ENCODE measurements around the gene SPATA20. TPM values are rescaled to one million over a fixed set of nuclear protein-coding genes. Genes with fewer than 3 reads are reported as not detected.

The SPATA20 gene
- total RNA-seq, 1 donor from 2014 or later, result 31.0 TPM

- Mint-ChIP-seq H3K4me3 (ENCODE audit: low read depth) (no peak overlapping the region), H3K27me3 (ENCODE audit: low read depth) (peaks cover 17% of the 10 kb centered on the region), H3K4me1 (ENCODE audit: low read depth) (peaks cover 1% of the 10 kb centered on the region), H3K9me3 (no peaks in the 10 kb centered on the region), H3K36me3 (ENCODE audit: low read depth) (no peaks in the 10 kb centered on the region), H3K27ac (no peak overlapping the region)
- intact Hi-C loops (cut with micrococcal nuclease), result no loop called here
- no peak for DNase-seq (ENCODE audit: low spot score)
Measured at GRCh38 chr17:50527155-50527762, 19.7 kb upstream of the SPATA20 start.

GRCh38 chr17:50527949-50528474, 19.0 kb upstream of the SPATA20 start:
- no peak for DNase-seq (ENCODE audit: low spot score)
- Mint-ChIP-seq H3K4me1 (ENCODE audit: low read depth) (peaks cover 1% of the 10 kb centered on the region), H3K9me3 (no peaks in the 10 kb centered on the region), H3K27ac (no peak overlapping the region), H3K27me3 (ENCODE audit: low read depth) (peaks cover 22% of the 10 kb centered on the region), H3K36me3 (ENCODE audit: low read depth) (no peaks in the 10 kb centered on the region), H3K4me3 (ENCODE audit: low read depth) (no peak overlapping the region)
- intact Hi-C loops (cut with micrococcal nuclease), result no loop called here

DNA sequence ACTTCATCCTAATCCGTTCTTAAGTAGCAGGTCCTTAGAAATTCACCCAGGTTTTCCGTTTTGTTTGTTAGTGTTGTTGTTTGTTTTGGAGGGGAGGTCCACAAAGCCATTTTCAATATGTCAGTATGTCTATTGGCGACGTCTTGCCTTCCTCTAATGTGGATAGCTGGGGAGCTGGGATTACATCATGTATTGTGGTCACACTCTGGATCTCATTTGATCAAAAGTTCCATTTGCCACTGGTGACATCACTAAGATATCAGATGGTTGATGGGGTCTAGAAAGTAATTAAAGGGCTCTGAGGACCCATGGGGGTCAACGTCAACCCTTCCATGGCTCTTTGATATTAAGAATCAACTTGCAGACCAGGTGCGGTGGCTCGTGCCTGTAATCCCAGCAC, 17.1 kb upstream of the SPATA20 start:
- H3K27me3 Mint-ChIP-seq (ENCODE audit: low read depth), result peaks cover 38% of the 10 kb centered on the region
- no peak overlapping the region for H3K4me3 Mint-ChIP-seq (ENCODE audit: low read depth)

DNA sequence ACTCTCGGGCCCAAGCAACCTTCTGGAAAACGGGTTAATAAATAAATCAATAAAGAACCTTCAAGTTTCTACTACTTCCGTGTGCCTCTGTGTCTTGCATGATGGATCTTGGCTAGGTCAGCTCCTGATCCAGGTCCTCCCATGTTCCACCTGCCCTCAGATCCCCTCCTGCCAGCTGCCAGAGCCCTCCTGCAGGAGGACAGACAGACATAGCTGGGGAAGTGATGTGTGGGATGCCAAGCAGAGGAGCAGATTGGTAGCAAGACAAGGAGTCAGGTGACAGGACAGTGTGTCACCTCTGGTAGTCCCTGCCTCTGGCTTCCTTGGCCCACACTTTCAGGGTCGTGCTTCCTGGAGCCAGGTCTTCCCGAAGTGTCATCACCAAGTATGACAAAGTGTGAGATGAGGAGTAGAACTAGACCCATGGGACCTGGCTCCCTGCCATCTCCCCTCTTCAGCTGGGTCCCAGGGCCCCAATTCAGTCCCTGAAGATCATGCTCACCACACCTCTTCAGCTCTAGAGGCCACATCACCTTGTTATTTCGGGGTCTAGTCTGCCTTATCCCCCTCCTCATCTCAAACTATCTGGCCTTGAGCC, 15.4 kb upstream of the SPATA20 start:
- H3K9me3 Mint-ChIP-seq, result no peaks in the 10 kb centered on the region
- no peak for DNase-seq (ENCODE audit: low spot score)
- H3K27me3 Mint-ChIP-seq (ENCODE audit: low read depth), result peaks cover 46% of the 10 kb centered on the region
- no peak overlapping the region for H3K27ac Mint-ChIP-seq
- H3K4me3 Mint-ChIP-seq (ENCODE audit: low read depth), result no peak overlapping the region
- intact Hi-C loops (cut with micrococcal nuclease), result no loop called here
- H3K36me3 Mint-ChIP-seq (ENCODE audit: low read depth), result no peaks in the 10 kb centered on the region
- H3K4me1 Mint-ChIP-seq (ENCODE audit: low read depth), result peaks cover 12% of the 10 kb centered on the region

More for the DNA sequence above, 17.1 kb upstream of the SPATA20 start:
- H3K36me3 Mint-ChIP-seq (ENCODE audit: low read depth), result no peaks in the 10 kb centered on the region
- intact Hi-C loops (cut with micrococcal nuclease), result no loop called here
- peaks cover 12% of the 10 kb centered on the region for H3K4me1 Mint-ChIP-seq (ENCODE audit: low read depth)
- no peak for DNase-seq (ENCODE audit: low spot score)
- no peak overlapping the region for H3K27ac Mint-ChIP-seq
- no peaks in the 10 kb centered on the region for H3K9me3 Mint-ChIP-seq

DNA sequence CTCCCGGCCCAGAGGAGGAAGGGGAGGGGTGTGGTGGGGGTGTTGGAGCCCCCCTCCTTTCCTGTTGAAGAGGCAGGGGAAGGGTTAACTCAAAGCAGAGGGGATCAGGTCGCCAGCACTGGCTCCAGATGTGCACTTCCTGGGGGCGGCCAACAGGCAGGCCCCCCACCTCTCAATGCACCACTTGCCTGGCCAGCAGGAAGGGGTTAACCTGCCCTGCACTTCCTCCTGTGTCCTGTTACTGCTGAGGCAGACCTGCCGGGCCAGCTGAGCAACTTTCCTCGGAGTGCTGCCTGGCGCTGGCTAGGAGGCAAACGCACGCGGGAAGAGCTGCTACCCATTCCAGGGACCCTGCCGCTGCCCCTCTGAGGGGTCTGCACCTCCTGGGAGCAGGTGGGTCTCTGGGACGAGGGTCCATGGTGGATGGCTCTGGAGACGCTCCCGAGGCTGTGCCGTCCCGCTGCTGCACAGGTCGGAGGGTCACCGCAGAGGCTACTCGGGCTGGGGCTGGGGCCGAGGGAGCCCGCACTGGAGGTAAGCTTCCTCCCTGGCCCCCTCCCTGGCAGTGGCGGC, 14.4 kb upstream of the SPATA20 start, which contains the start of gene EPN3:
Gene EPN3, plus strand, starts transcription at position 284 of the 573 bp plus-strand sequence. CDS start 3,822 bp downstream, outside the sequence.
- Mint-ChIP-seq H3K27ac (no peak within 1 kb of the TSS), H3K27me3 (ENCODE audit: low read depth) (peaks cover 46% of the 10 kb centered on the region), H3K4me3 (ENCODE audit: low read depth) (no peak within 1 kb of the TSS), H3K4me1 (ENCODE audit: low read depth) (peaks cover 12% of the 10 kb centered on the region), H3K36me3 (ENCODE audit: low read depth) (no peaks in the 10 kb centered on the region), H3K9me3 (no peaks in the 10 kb centered on the region)
- DNase-seq (ENCODE audit: low spot score), result no peak
- intact Hi-C loops (cut with micrococcal nuclease), result no loop called here

DNA sequence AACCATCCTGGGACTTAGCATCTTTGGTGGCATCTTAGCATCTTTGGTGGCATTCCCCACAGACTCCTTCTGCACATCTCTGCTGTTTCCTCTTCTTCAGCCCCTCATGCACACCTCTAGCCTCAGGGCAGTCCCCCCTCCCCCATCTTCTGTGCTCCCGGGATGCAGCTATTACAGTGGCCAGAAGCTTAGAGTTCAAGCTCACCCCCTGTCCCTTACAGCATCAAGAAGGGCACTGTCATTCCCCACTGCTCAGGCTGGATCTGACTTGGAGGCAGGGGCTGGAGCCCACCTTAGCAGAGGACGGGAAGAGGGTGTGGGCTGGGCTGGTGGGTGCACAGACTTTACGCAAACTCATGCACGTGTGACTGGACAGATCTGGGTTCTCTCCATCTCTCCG, 13.8 kb upstream of the SPATA20 start:
- H3K4me1 Mint-ChIP-seq (ENCODE audit: low read depth), result peaks cover 12% of the 10 kb centered on the region
- no peak overlapping the region for H3K4me3 Mint-ChIP-seq (ENCODE audit: low read depth)
- H3K9me3 Mint-ChIP-seq, result no peaks in the 10 kb centered on the region
- no peak overlapping the region for H3K27ac Mint-ChIP-seq
- peaks cover 46% of the 10 kb centered on the region for H3K27me3 Mint-ChIP-seq (ENCODE audit: low read depth)
- intact Hi-C loops (cut with micrococcal nuclease), result no loop called here
- no peak for DNase-seq (ENCODE audit: low spot score)
- H3K36me3 Mint-ChIP-seq (ENCODE audit: low read depth), result no peaks in the 10 kb centered on the region

DNA sequence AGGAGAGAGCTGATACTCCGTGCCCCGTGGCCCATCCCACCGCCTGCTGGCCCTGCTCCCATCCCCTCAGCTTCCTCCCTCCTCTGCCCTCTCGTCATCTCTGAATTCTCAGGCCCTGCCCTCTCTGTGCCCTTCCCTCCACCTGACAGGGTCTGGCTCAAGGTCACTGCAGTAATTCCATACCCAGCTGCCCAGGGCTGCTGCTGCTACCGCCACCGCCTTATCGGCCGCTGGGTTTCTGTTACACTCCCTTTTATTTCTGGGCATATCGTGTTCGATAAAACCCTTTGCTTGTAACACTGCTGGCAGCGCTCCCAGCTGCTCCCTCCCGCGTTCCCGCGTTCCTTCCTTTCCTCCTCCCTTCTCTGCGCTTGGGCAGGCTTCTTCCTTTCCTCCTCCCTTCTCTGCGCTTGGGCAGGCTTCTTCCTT, 13.2 kb upstream of the SPATA20 start:
- peaks cover 12% of the 10 kb centered on the region for H3K4me1 Mint-ChIP-seq (ENCODE audit: low read depth)
- H3K4me3 Mint-ChIP-seq (ENCODE audit: low read depth), result no peak overlapping the region
- no peak for DNase-seq (ENCODE audit: low spot score)
- H3K27ac Mint-ChIP-seq, result no peak overlapping the region
- intact Hi-C loops (cut with micrococcal nuclease), result no loop called here
- H3K9me3 Mint-ChIP-seq, result no peaks in the 10 kb centered on the region
- peaks cover 46% of the 10 kb centered on the region for H3K27me3 Mint-ChIP-seq (ENCODE audit: low read depth)
- no peaks in the 10 kb centered on the region for H3K36me3 Mint-ChIP-seq (ENCODE audit: low read depth)

DNA sequence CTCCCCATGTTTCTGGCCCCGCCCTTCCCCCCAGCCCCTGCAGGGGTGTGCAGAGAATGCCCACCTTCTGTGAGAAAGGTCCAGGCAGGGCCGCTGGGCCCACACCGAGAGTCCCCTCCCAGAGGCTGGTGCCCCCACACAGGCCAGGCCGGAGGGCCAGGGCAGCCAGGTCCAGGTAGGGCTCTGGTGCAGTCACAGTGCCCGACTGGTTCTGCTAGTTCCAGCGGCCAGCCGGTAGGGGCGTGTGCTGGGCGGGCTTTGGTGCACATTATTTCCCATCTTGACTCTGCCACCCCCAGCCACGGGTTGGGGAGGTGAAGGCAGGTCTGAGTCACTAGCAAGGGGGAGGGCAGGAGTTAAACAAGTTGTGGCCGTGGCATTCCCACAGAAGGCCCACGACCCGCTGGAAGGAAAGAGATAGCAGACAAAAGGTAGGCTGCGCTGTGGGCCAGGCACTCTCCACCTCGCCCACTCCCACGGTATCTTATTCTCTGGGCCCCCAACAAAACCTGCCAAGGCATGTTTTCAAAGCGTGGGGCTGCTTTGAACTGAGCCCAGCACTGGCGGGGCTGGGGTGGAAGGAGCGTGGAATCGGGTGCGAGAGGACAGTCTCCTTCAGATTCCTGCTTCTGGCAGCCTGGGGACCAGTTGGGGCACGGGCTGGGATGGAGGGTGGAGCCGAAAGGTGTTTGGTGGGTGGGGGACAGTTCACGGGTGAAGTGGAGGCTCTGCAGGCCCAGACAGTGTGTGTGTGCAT, 12.6 kb upstream of the SPATA20 start:
- Mint-ChIP-seq H3K4me1 (ENCODE audit: low read depth) (peaks cover 12% of the 10 kb centered on the region), H3K27me3 (ENCODE audit: low read depth) (peaks cover 43% of the 10 kb centered on the region), H3K9me3 (no peaks in the 10 kb centered on the region), H3K4me3 (ENCODE audit: low read depth) (no peak overlapping the region), H3K27ac (no peak overlapping the region), H3K36me3 (ENCODE audit: low read depth) (no peaks in the 10 kb centered on the region)
- intact Hi-C loops (cut with micrococcal nuclease), result no loop called here
- DNase-seq (ENCODE audit: low spot score), result no peak

DNA sequence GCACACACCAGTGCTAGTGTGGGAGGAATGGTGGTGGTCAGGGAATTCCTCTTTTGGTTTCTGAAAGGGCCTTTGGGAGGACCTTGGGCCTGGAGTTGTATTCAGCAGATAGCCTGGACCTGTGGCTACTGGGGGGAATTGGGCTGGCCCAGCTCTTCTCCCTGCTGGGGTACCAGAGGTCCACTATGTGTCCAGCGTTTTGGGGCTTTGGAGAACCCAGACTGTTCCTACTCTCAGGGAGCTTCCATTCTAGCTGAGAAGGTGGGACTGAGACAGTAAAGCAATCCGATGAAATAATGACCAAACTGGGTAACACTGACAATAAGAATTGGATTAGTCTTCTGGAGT, 12.0 kb upstream of the SPATA20 start:
- H3K36me3 Mint-ChIP-seq (ENCODE audit: low read depth), result no peaks in the 10 kb centered on the region
- DNase-seq (ENCODE audit: low spot score), result no peak
- peaks cover 12% of the 10 kb centered on the region for H3K4me1 Mint-ChIP-seq (ENCODE audit: low read depth)
- H3K9me3 Mint-ChIP-seq, result no peaks in the 10 kb centered on the region
- peaks cover 43% of the 10 kb centered on the region for H3K27me3 Mint-ChIP-seq (ENCODE audit: low read depth)
- no peak overlapping the region for H3K27ac Mint-ChIP-seq
- no peak overlapping the region for H3K4me3 Mint-ChIP-seq (ENCODE audit: low read depth)
- intact Hi-C loops (cut with micrococcal nuclease), result no loop called here

GRCh38 chr17:50535407-50535806, 11.6 kb upstream of the SPATA20 start:
- DNase-seq (ENCODE audit: low spot score), result no peak
- Mint-ChIP-seq H3K27ac (no peak overlapping the region), H3K36me3 (ENCODE audit: low read depth) (no peaks in the 10 kb centered on the region), H3K27me3 (ENCODE audit: low read depth) (peaks cover 43% of the 10 kb centered on the region), H3K9me3 (no peaks in the 10 kb centered on the region), H3K4me3 (ENCODE audit: low read depth) (no peak overlapping the region), H3K4me1 (ENCODE audit: low read depth) (peaks cover 12% of the 10 kb centered on the region)
- intact Hi-C loops (cut with micrococcal nuclease), result no loop called here

- no peak for DNase-seq (ENCODE audit: low spot score)
- Mint-ChIP-seq H3K27me3 (ENCODE audit: low read depth) (peaks cover 31% of the 10 kb centered on the region), H3K4me3 (ENCODE audit: low read depth) (no peak overlapping the region), H3K27ac (no peak overlapping the region), H3K36me3 (ENCODE audit: low read depth) (no peaks in the 10 kb centered on the region), H3K4me1 (ENCODE audit: low read depth) (peaks cover 13% of the 10 kb centered on the region), H3K9me3 (no peaks in the 10 kb centered on the region)
- intact Hi-C loops (cut with micrococcal nuclease), result no loop called here
Measured at GRCh38 chr17:50536683-50537646, 10.0 kb upstream of the SPATA20 start.
